PC-9 (cell line): ENCODE measurements around the gene CLEC12A.

Source experiments
- CTCF ChIP-seq: fragments of 200-600 bp; sonication (generic); conservative IDR thresholded peaks from 2 replicates; pipeline ENCODE4 v1.6.1; 2017; ENCODE audit warnings: mixed run types, antibody characterized with exemption, mild to moderate bottlenecking, moderate library complexity
- EZH2 ChIP-seq: fragments of 200-600 bp; sonication (generic); IDR thresholded peaks from 2 replicates; pipeline ENCODE4 v1.8.0; 2017; ENCODE audit warnings: antibody characterized with exemption, low read depth

GRCh38 chr12:10016881-10017280 is 45.7 kb downstream of the CLEC12A start:
- TF ChIP-seq CTCF = no peak
- no peak for TF ChIP-seq EZH2
